Measurements from ENCODE around the gene TBC1D22A.
"Not testable (repeated sequence)": the region's sequence is repeated elsewhere in the genome, so short reads cannot be mapped to it uniquely, and the experiment has no call there.

TBC1D22A gene

DNA sequence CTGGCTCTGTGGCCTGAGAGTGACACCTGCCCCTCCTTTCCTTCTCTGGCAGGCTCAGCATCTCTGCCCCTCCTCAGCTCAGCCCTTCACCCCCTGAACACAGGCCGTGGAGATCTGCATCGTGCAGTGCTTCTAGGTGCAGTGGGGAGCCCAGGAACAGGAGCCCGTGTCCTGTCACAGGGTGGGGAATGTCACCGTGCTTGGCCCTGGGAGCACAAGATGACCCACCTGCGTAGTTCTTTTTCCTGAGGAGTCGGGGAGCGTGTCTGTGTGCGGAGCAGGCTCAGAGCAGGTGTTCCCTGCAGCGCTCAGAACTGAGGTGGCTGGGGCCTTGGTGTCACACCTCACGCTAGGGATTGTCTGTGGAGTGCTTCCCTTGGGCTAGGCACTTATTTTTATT is 10.6 kb downstream of the TBC1D22A start:
- no peak for DNase-seq (ENCODE audit: low read depth, low spot score)

DNA sequence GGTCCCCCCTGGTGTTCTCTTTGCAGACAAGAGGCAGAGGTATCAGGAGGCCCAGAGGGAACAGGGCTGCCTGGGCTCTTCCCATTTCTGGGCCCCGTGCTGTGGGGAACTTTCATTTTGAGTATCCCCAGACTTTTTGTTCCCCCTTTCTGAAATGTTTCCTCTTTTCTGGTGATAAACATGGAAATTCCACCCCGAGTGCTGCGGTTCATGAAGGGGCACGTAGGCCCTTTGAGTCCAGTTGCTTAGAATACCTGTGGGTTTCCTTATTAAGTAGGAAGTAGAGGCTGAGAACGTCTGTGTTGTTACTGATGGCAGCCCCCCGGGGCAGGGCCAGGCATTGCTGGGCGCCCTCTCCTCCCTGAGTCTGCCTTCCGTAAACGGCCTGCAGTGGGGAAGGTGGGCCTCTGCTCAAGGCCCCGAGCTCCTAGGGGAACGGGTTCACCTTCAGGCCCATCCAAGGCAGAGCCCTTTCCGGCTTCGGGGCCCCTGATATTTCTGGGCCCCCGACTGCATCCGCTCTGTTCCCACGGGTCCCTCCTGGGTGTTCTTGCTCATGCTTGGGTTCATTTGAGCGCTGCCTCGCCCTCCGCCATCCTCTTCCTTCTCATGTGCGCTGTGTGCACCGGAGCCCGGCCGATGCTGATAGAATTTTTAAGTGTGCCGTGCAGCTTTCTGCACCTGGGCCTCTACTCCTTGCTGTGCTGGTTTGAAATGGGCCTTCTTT is 12.0 kb downstream of the TBC1D22A start:
- DNase-seq (ENCODE audit: low read depth, low spot score) = no peak

DNA sequence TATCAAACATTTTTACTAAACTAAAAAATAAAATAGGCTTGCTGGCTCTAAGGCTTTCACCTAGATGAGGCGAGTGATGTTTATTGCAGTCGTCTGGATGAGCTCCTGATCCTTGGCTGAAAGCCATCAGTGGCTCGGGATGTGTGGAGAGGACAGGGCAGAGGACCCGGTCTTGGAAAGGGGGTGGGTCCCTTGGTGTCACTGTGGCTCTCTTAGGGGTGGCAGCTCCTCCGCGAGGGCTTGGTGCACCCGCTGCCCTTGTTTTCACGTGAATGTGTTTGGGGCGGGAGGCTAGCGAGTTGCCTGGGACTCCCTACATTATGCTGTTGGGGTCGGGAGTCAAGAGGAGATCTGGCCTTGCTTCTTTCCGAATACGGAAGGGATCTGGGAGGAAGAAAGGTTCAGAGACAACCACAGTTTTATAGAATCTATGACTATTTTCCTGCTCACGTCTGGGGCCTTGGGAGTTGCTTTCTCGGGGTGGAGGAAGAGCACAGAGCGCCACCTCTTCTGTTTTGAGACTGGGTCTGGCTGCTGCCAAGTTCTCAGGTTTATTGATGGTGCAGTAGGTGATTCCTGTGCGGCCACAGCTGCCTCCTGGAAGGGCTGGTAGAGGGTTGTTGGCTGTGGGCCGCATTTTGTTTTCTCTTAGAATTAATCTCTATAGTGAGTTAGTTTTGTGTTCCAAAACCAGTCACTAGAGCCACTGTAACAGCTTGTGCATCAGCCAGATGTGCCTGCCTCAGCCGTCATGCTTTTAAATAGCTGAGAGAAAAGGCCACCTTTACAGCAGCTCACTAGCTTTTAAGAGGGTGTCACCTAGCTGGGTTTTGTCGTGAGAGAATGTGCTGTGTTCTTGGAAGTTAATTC is 12.8 kb downstream of the TBC1D22A start:
- DNase-seq (ENCODE audit: low read depth, low spot score) = no peak

DNA sequence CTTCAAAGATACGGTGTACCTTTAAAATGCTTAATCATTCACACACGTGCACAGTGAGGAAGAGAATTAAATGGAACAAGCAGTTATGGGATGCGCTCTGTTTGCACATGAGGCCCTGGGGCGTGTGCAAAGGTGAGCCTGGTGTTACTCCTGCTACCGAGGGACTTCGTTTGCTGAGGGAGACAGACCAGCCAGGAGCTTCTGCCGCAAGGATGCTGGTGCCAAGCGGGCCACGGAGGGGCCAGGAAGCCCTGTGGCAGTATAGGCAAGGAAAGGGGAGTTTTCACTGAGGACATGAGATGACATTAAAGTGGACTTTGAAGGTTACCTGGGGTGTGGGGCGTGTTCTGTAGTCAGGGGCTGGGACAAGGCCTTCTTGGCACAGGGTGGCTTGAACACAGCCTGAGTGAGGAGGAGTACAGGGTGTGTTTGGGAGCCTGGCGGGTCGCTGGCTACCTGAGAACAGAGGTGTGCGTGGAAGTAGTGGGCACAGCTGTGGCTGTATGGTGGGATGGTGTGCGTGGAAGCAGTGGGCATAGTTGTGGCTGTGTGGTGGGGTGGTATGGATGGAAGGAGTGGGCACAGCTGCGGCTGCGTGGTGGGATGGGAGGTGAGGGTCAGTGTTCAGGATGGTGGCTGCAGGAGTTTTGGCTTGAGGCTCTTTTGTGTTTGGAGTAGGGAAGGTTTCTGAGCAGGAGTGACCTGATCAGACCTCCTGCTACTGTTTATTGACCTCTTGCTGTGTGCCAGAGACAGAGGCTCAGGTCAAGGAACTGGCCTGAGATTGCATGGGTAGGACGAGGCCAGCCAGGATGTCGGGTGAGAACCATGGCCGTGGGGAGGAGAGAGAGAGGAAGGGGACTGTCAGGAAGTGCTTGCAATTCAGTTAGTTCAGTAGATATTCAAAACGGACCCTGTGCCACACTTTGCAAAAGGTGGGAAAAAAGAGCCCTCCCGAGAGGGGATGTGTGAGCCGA is 13.7 kb downstream of the TBC1D22A start:
- DNase-seq (ENCODE audit: low read depth, low spot score) = no peak

DNA sequence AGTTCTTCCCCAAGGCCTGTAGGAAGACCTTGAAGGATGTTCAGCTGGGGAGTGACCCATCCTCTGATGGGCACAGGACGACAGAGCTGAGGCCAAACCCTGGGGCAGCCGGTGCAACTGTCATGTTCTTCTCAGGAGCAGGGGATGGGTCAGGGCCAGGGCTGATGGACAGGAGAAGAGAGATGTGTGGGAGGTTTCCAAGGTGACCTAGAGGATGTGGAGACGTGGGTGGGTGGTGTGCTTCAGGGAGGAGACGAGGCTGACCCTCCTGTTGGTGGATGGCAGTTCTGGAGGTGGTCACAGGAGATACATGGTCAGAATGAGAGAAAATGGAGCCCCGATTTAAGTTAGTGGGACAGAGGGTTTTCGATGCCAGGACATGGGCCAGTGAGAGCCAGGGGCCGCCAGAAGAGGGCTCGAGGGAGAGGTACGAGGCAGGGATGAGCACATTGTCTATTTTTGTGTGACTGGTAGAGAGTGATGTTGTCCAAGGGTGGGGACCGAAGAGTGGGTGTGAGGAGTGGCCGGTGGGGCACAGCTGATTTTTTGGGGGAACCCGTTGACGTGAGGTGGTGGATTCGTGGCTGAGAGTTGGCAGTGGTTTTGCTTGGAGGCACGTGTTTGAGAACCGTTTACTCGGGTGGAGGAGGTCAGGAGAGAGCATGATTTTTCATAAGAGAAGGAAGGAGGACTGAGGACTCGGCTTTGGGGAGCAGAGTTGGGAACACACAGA is 14.6 kb downstream of the TBC1D22A start:
- no peak for DNase-seq (ENCODE audit: low read depth, low spot score)

DNA sequence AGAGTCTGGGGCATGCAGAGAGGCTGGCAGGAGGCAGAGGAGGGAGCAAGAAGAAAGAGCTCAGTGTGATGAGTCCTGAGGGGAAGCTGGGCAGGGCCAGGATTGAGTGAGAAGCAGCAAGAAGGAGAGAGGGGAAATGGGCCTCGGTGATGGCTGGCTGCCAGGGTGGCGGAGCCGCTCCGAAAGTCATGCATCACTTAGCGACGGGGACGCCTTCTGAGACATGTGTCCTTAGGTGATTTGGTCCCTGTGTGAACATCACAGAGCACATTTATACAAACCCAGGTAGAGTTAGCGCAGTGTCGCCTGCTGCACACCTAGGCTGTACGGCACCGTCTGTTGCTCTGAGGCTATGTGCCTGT is 15.1 kb downstream of the TBC1D22A start:
- no peak for DNase-seq (ENCODE audit: low read depth, low spot score)

DNA sequence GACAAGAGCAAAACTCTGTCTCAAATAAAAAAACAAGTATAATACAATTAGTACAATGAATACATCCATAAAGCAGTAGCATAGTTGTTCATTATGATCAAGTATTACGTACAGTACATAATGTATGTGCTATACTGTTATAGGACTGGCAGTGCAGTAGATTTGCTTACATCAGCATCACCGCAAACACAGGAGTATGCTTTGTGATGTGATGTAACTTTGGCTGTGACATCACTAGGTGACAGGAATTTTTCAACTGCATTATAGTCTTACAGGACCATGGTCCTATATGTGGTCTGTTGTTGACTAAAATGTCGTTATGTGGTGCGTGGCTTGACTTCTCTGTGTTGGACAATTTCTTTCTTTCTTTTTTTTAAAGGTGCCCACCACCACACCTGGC is 16.6 kb downstream of the TBC1D22A start:
- no peak for DNase-seq (ENCODE audit: low read depth, low spot score)

DNA sequence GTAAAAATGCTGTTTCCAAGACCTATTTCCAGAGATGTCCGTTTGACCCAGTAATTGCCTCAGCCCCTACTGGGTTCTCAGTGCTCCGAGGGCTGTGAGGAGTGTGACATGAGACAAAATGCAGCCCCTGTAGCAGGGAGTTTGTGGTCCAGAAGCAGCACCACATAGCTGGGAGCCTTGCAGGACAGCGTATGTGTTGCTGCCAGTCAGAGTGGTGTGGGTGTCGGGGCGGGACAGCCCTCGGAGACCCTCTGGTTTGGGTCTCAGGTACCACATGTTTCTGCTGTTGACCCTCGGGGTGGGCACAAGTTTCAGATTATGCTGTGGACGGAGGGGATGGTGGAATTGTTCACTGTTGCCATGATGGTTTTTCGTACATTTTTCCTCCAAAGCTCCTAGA is 17.2 kb downstream of the TBC1D22A start:
- DNase-seq (ENCODE audit: low read depth, low spot score) = no peak

DNA sequence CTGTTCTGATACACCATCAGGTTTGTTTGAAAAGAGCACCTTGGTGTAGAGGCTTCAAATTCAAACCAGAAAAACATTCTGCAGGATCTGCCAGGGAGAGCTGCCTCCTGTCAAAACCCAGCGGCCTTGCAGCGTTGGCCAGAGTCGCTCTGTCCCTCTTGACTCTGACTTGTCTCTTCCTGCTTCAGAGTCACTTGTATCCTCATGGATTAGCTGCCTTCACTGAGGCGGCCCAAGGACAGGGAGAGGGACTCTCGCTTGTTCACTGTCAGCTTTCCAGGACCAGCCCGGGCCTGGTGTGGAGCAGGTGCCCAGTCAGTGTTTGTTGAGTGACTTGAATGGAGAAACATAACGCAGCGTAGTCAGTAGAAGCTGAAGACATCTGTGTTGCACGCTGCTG is 18.0 kb downstream of the TBC1D22A start:
- no peak for DNase-seq (ENCODE audit: low read depth, low spot score)

DNA sequence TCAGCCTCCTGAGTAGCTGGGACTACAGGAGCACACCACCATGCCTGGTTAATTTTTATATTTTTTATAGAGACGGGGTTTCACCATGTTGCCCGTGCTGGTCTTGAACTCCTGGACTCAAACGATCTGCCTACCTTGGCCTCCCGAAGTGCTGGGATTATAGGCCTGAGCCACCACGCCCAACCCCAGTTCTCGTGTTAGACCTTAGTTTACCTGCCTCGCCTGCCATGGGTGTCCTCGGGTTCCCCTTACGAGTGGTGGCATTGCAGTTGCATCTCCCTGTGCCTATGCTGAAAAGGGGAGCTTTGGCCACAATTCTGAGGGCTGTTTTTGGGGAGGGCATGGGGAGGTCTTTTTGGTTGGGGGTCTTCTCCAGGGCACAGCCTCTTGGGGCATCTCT is 18.8 kb downstream of the TBC1D22A start:
- no peak for DNase-seq (ENCODE audit: low read depth, low spot score)

DNA sequence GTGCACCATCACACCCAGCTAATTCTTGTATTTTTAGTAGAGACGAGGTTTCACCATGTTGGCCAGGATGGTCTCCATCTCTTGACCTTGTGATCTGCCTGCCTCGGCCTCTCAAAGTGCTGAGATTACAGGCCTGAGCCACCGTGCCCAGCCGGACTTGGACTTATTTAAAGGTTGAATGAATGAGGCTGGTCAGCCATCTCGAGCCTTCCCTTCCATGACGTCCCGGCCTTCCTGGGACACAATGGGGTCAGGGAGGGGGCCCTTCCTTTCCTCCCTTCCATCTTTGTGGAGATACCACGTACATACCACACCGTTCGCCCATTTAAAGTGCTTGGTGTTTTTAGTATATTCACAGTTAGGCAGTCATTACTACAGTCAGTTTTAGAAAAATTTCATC is 19.8 kb downstream of the TBC1D22A start:
- DNase-seq (ENCODE audit: low read depth, low spot score) = not testable (repeated sequence)

DNA sequence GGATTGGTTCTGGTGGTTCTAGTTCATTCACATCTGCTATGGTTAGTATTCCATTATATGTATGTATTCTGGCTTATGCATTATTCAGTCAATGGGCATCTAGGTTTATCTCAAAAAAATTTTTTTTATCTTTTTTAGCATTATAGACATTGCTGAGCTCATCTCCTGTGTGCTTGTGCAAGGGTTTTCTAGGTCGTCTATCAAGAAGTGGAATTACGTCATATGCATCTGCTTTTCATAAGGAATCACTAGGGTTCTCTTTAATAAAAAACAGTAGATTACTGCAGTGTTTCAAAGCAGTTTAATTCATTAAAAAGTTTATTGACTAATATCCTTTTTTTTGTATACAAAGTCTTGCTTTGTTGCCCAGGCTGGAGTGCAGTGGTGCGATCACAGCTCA is 21.3 kb downstream of the TBC1D22A start:
- DNase-seq (ENCODE audit: low read depth, low spot score) = no peak

DNA sequence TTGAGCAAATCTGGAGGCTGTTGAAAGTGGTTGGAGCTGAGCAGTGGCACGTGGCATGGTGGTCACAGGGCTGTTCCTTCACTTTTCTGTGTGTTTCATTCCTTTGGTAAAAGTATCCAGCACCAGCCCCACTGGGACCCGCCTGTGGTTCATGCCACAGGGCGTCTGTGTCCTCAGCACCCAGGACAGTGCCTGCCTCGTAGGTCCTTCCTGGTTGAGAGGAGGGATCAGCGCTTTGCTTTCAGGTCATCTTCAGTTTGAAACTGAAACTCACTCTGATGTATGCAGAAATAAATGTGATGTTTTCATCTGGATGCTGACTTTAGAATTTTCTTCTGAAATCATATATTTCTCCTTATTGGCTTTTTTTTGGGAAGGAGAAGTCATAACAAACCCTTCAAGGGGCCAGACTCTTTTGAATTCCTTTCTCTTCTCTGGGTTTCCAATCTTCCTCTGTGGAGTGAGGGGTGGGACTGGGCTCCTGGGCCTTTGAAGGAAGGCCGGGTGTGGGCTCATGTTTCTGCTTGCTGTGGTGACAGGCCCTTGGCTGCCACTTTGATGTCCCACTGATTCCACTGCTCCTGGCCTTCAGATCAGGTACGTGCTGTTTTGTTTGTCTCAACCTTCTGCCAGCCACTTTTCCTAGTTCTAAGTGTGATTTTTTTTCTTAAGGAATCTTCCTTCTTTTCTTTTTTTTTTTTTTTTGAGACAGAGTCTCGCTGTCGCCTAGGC is 26.2 kb downstream of the TBC1D22A start:
- no peak for DNase-seq (ENCODE audit: low read depth, low spot score)

DNA sequence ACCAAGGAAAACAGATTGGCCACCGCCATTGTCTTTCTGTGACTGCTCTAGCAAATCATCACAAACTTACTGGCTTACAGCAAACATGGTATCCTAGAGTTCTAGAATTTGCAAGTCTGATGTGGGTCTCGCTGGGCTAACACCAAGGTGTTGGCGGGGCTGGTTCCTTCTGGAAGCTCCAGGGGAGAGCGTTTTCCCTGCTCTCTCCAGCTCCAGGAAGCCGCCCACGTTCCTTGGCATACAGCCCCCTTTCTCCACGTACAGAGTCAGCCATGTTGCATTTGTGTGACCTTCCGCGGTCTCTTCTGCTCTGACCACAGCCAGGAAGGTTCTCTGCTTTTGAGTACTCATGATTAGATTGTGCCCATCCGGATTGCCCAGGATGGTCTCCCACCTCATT is 27.5 kb downstream of the TBC1D22A start:
- no peak for DNase-seq (ENCODE audit: low read depth, low spot score)

DNA sequence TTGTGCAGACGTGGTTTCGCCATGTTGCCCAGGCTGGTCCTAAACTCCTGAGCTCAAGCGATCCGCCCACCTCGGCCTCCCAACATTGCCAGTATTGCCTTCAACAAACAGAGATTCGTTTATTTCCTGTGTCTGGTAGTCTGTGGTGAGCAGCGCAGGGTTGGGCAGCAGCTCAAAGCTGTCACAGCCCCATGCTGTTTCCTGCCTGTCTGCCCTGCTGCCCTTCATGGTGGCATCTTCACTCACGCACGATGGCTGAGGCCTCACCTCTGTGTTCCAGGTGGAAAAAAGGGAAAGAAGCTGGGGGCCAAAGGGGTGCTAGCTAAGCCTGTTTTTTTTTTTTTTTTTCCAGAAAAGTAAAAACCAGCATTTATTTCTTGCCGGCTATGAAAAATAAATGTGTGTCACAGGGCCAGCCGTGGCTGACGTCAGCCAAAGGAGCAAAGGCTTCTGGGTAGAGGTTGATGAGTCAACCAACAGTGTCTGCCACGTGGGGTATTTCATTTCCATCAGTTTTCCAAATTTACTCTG is 28.8 kb downstream of the TBC1D22A start:
- peak; percentile 54 for DNase-seq (ENCODE audit: low read depth, low spot score)

DNA sequence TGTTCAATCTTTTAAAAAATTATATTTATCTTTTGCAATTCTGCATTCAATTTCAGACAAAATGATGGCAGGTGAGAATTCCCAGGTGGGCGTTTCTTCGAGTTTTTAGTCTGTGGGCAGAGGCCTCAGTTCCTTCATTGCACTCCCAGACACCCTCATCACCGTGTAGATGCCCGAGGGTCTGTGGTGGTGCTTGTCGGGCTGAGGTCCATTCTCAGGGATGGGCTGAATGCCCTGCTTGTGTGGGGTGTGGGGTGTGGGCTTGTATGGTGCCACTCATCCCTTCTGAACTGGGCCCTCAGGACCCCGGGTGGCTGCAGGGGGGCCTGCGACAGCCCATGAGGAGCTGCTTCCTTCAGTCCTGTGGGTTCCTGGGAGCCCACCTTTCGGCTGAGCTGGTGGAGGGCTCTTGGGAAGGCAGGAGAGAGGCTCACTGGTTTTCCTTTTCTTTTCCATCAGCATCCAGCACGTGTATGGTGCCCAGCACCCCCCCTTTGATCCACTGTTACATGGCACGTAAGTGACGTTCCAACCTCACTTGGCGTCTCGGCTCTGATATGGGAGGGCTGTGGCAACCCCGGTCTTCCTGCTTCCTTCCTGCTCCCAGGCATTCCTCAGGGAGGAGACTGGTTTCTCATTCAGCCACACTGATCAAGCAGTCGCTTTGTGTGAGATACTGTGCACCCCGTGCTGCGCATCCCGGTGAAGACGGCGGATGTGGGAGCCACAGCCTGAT is 29.8 kb downstream of the TBC1D22A start:
- no peak for DNase-seq (ENCODE audit: low read depth, low spot score)

DNA sequence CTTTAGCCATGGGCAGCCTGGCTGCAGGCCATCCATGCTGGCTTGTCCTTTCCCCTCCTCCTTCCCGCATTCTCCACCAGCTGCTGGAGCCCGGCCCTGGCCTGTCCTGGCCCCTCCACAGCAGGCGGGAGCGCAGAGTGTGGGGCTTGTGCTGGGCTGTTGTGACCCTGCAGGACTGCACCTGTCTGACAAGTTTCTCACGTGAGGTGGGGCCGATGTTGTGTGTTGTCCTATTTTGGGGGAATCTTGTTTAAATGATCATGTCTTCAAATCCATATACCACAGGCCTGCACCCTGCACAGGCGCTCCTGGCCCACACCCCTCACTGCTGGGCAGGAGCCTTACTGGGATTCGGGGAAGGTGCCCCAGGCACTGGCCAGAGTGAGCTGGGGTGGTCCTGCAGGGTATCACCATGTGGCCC is 30.4 kb downstream of the TBC1D22A start:
- no peak for DNase-seq (ENCODE audit: low read depth, low spot score)

DNA sequence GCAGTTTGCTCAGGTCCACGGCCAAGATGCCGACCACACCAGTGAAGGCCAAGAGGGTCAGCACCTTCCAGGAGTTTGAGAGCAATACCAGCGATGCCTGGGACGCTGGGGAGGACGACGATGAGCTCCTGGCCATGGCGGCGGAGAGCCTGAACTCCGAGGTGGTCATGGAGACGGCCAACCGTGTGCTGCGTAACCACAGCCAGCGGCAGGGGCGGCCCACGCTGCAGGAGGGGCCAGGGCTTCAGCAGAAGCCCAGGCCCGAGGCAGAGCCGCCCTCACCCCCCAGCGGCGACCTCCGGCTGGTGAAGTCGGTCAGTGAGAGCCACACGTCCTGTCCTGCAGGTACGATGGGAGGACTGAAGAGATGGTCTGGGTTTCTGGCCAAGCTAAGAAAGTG is 31.0 kb downstream of the TBC1D22A start:
- no peak for DNase-seq (ENCODE audit: low read depth, low spot score)

DNA sequence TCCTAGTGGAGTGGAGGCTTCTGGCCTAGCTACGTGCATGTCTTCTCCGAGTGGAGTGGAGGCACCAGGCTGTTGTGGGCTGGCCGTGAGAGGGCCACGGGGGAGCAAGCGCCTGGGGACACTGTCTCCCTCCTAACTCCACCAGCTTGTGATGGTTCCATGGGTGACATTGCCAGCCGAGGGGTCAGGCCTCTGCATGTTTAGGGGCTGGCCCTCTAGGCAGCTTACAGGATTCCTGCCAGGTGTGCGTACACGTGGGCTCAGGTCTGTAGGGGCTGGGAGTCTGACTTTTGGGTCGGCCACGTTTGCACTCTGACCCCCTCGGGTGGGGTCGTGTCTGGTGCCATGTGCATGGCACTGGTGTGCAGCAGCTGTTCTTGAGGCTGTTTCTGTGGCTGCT is 31.6 kb downstream of the TBC1D22A start:
- DNase-seq (ENCODE audit: low read depth, low spot score) = no peak

DNA sequence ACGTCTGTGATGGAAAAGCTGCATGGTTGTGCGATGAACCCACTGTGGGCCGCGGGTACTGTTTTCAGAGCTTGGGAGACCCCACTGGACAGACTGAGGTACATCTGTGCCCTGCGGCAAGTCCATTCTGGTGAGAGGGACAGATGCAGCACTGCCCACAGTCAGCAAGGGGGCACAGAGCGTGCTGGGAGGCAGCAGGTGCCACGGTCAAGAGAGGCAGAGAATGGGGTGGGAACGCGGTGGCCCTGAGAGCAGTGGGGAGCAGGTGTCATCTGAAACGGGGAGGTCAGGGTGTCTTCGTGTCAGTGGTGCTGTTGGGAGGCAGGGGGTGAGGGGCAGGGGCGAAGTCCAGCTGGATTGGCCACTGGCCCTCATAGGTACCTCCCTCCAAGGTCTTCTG is 32.0 kb downstream of the TBC1D22A start:
- no peak for DNase-seq (ENCODE audit: low read depth, low spot score)
